Vagina (tissue), 2 donors: ENCODE data around the gene MEFV. TPM values are rescaled to one million over a fixed set of nuclear protein-coding genes. Genes with fewer than 3 reads are reported as not detected.

Source experiments
- DNase-seq, 2 donors: peaks; one replicate each; pipeline ENCODE4 v3.0.0-alpha.2; 2017; ENCODE audit errors: extremely low spot score in 2 of 2
- H3K27ac ChIP-seq: fragments of 200-600 bp; sonication (generic); one replicate; pipeline ENCODE4 v1.5.1; 2019
- H3K27me3 ChIP-seq: fragments of 200-600 bp; sonication (generic); one replicate; pipeline ENCODE4 v1.5.1; 2019
- H3K36me3 ChIP-seq, 2 donors: fragments of 200-600 bp; sonication (generic); one replicate each; pipeline ENCODE4 v1.5.1; 2017 to 2019
- H3K4me1 ChIP-seq: fragments of 200-600 bp; sonication (generic); one replicate; pipeline ENCODE4 v1.5.1; 2019
- H3K4me3 ChIP-seq, 2 donors: fragments of 200-600 bp; sonication (generic); 1 replicate in 1 of 2; 2 replicates in 1 of 2; pipeline ENCODE4 v1.5.1; 2016 to 2019
- H3K9me3 ChIP-seq: fragments of 200-600 bp; sonication (generic); one replicate; pipeline ENCODE4 v1.5.1; 2019
- CTCF ChIP-seq, 3 experiments: fragments of 450-650 bp in 2 of 3; fragments of 200-600 bp in 1 of 3; sonication (generic) in 1 of 3; IDR thresholded peaks; one replicate each; pipeline ENCODE4 v1.5.1; 2017 to 2019; ENCODE audit warnings: antibody characterized with exemption in 3 of 3, mild to moderate bottlenecking in 2 of 3, moderate library complexity in 2 of 3
- POLR2A ChIP-seq, 2 donors: fragments of 450-650 bp; IDR thresholded peaks; one replicate each; pipeline ENCODE4 v1.6.1; 2017; ENCODE audit warnings: antibody characterized with exemption in 2 of 2, mild to moderate bottlenecking in 2 of 2, moderate library complexity in 2 of 2
- POLR2AphosphoS5 ChIP-seq, 2 donors: sonication (generic); formaldehyde crosslinking; IDR thresholded peaks; one replicate each; pipeline ENCODE4 v1.9.0; 2017; ENCODE audit warnings: antibody characterized with exemption in 2 of 2, mild to moderate bottlenecking in 2 of 2, low read depth in 1 of 2; ENCODE audit not compliant: insufficient read depth in 1 of 2
- intact Hi-C: fragments of 100-400 bp; cut with DNase I; formaldehyde crosslinking; loops from one replicate; pipeline ENCODE4 v1.15.1; 2023
- total RNA-seq: library from RNA; depleted of rRNA; stranded (reverse); fragments of >200 nt; gene quantifications from one replicate; pipeline ENCODE4 v1.2.3, GENCODE V29; 2016

The MEFV gene
- total RNA-seq, 1 donor from 2014 or later, result 1.5 TPM

GRCh38 chr16:3216263-3216640, 40.2 kb downstream of the MEFV start:
- no peak for DNase-seq
- Histone ChIP-seq H3K36me3 (no peaks in the 10 kb centered on the region), H3K27me3 (no peaks in the 10 kb centered on the region), H3K27ac (no peak overlapping the region), H3K4me1 (no peaks in the 10 kb centered on the region), H3K9me3 (peaks cover 2% of the 10 kb centered on the region), H3K4me3 (no peak overlapping the region)
- TF ChIP-seq CTCF (IDR thresholded peaks at IDR 0.05) (no peak), POLR2AphosphoS5 (IDR thresholded peaks at IDR 0.05; ENCODE audit: insufficient read depth in 1 of 2, low read depth in 1 of 2) (no peak), POLR2A (IDR thresholded peaks at IDR 0.05) (no peak)
- intact Hi-C loops, result no loop called here

GRCh38 chr16:3215601-3216262, 40.7 kb downstream of the MEFV start:
- no peak for TF ChIP-seq POLR2A (IDR thresholded peaks at IDR 0.05)
- H3K4me3 ChIP-seq, result no peak overlapping the region
- no peaks in the 10 kb centered on the region for H3K9me3 ChIP-seq
- H3K4me1 ChIP-seq, result no peaks in the 10 kb centered on the region
- H3K36me3 ChIP-seq, result no peaks in the 10 kb centered on the region
- no peak for DNase-seq
- intact Hi-C loops, result no loop called here
- H3K27ac ChIP-seq, result no peak overlapping the region
- no peaks in the 10 kb centered on the region for H3K27me3 ChIP-seq

GRCh38 chr16:3214904-3215600, 41.4 kb downstream of the MEFV start:
- H3K4me1 ChIP-seq, result no peaks in the 10 kb centered on the region
- H3K9me3 ChIP-seq, result no peaks in the 10 kb centered on the region
- H3K4me3 ChIP-seq, result no peak overlapping the region
- TF ChIP-seq CTCF (IDR thresholded peaks at IDR 0.05), result no peak
- TF ChIP-seq POLR2AphosphoS5 (IDR thresholded peaks at IDR 0.05; ENCODE audit: insufficient read depth in 1 of 2, low read depth in 1 of 2), result no peak
- TF ChIP-seq POLR2A (IDR thresholded peaks at IDR 0.05), result no peak
- DNase-seq, result no peak
- H3K36me3 ChIP-seq, result no peaks in the 10 kb centered on the region
- H3K27ac ChIP-seq, result no peak overlapping the region
- H3K27me3 ChIP-seq, result no peaks in the 10 kb centered on the region
- intact Hi-C loops, result no loop called here

GRCh38 chr16:3212567-3212966, 43.9 kb downstream of the MEFV start:
- no peak for DNase-seq
- Histone ChIP-seq H3K4me3 (no peak overlapping the region), H3K4me1 (no peaks in the 10 kb centered on the region), H3K9me3 (no peaks in the 10 kb centered on the region), H3K27me3 (no peaks in the 10 kb centered on the region), H3K36me3 (no peaks in the 10 kb centered on the region), H3K27ac (no peak overlapping the region)
- no peak for TF ChIP-seq CTCF (IDR thresholded peaks at IDR 0.05)
- intact Hi-C loops, result no loop called here

- TF ChIP-seq POLR2A (IDR thresholded peaks at IDR 0.05) (no peak), CTCF (IDR thresholded peaks at IDR 0.05) (no peak), POLR2AphosphoS5 (IDR thresholded peaks at IDR 0.05; ENCODE audit: insufficient read depth in 1 of 2, low read depth in 1 of 2) (no peak)
- Histone ChIP-seq H3K9me3 (no peaks in the 10 kb centered on the region), H3K27ac (no peak overlapping the region), H3K4me3 (no peak overlapping the region), H3K4me1 (no peaks in the 10 kb centered on the region), H3K27me3 (no peaks in the 10 kb centered on the region), H3K36me3 (no peaks in the 10 kb centered on the region)
- no peak for DNase-seq
- intact Hi-C loops, result no loop called here
Observed at GRCh38 chr16:3212006-3212405, 44.4 kb downstream of the MEFV start.
